ENCODE results near the gene BTBD18. TPM values are rescaled to one million over a fixed set of nuclear protein-coding genes. Genes with fewer than 3 reads are reported as not detected.
"Not testable (repeated sequence)": the region's sequence is repeated elsewhere in the genome, so short reads cannot be mapped to it uniquely, and the experiment has no call there.

BTBD18 gene
- total and polyA plus RNA-seq, 12 donors: not detected

DNA sequence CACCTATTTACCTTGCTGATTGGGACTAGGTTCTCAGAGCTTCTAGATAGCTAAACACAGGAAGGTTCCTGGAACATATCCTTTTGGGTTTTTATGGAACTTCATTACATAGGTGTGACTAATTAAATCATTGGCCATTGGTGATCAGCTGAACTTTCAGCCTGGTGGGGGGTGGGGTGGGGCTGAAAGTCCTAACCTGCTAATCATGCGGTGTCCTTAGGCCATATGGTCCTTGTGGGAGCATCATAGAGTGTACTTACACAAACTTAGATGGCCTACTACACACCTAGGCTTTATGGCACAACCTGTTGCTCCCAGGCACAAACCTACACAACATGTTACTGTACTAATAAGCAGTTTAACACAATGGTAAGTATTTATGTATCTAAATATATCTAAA, 19.0 kb downstream of the BTBD18 start:
- DNase-seq (no peak), ATAC-seq (no peak)
- Histone ChIP-seq H3K36me3 (peaks cover 0 to 29% (median 0%) of the 10 kb centered on the region in 9 donors), H3K4me1 (peaks cover 0 to 19% (median 14%) of the 10 kb centered on the region in 9 donors), H3K4me3 (no peak overlapping the region), H3K9me3 (no peaks in the 10 kb centered on the region), H3K27ac (peak overlapping the region in 1 of 10 donors; percentile 10), H3K27me3 (no peaks in the 10 kb centered on the region)
- no peak for TF ChIP-seq CTCF (IDR thresholded peaks at IDR 0.05)
- 94% methylated on average over 1 of the region's 1 CpG for WGBS, 2 donors
- intact Hi-C loops (cut with DNase I): no loop called here

DNA sequence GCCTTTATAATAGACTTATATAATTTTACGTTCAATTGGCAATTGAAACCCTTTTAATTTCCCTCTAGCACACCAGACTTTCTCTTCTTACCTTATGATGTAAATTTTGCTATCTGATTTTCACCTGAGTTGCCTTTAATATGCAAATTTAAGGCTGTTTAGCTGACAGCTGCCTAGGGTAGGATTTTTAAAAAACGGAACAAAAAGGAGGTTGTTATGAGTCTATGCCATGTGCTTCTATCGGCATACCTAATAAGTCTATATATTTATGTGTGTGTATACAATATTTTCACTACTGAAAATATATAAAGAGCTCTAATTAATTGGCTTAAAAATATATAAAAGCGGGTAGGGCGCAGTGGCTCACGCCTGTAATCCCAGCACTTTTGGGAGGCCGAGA, 22.1 kb downstream of the BTBD18 start:
- no peak overlapping the region for H3K4me3 ChIP-seq
- no peak for TF ChIP-seq CTCF (IDR thresholded peaks at IDR 0.05)
- 95 to 96% methylated on average over 7 of the region's 7 CpGs for WGBS, 2 donors
- ATAC-seq (no peak), DNase-seq (no peak)
- peaks cover 0 to 10% (median 4%) of the 10 kb centered on the region in 9 donors for H3K4me1 ChIP-seq
- no peak overlapping the region for H3K27ac ChIP-seq
- no peaks in the 10 kb centered on the region for H3K9me3 ChIP-seq
- H3K36me3 ChIP-seq: peaks cover 0 to 22% (median 0%) of the 10 kb centered on the region in 9 donors
- intact Hi-C loops (cut with DNase I): no loop called here
- no peaks in the 10 kb centered on the region for H3K27me3 ChIP-seq

- H3K27me3 ChIP-seq: no peaks in the 10 kb centered on the region
- ATAC-seq: no peak
- no peaks in the 10 kb centered on the region for H3K9me3 ChIP-seq
- no peak overlapping the region for H3K27ac ChIP-seq
- TF ChIP-seq CTCF (IDR thresholded peaks at IDR 0.05): no peak
- no peak overlapping the region for H3K4me3 ChIP-seq
- H3K36me3 ChIP-seq: peaks cover 0 to 23% (median 0%) of the 10 kb centered on the region in 9 donors
- 69 to 77% methylated on average over 7 of the region's 7 CpGs for WGBS, 2 donors
- intact Hi-C loops (cut with DNase I): no loop called here
- peaks cover 0 to 10% (median 4%) of the 10 kb centered on the region in 9 donors for H3K4me1 ChIP-seq
- no peak for DNase-seq
Measured at GRCh38 chr11:57728829-57729228, 22.8 kb downstream of the BTBD18 start.

GRCh38 chr11:57727185-57727584, 24.4 kb downstream of the BTBD18 start:
- no peak for TF ChIP-seq CTCF (IDR thresholded peaks at IDR 0.05)
- ATAC-seq (no peak), DNase-seq (no peak)
- intact Hi-C loops (cut with DNase I): no loop called here
- H3K4me3 ChIP-seq: no peak overlapping the region
- no peak overlapping the region for H3K27ac ChIP-seq
- H3K27me3 ChIP-seq: no peaks in the 10 kb centered on the region
- WGBS, 2 donors: 58 to 61% methylated on average over 2 of the region's 2 CpGs
- H3K4me1 ChIP-seq: peaks cover 0 to 9% (median 1%) of the 10 kb centered on the region in 9 donors
- H3K36me3 ChIP-seq: peaks cover 0 to 36% (median 0%) of the 10 kb centered on the region in 9 donors
- H3K9me3 ChIP-seq: no peaks in the 10 kb centered on the region

- Histone ChIP-seq H3K4me1 (peaks cover 7 to 27% (median 26%) of the 10 kb centered on the region in 9 donors), H3K36me3 (peaks cover 0 to 37% (median 0%) of the 10 kb centered on the region in 9 donors)
- 91 to 96% methylated on average over 18 to 28 of the region's 34 CpGs for WGBS, 2 donors
- intact Hi-C loops (cut with DNase I); H3K27ac ChIP-seq; H3K4me3 ChIP-seq; ATAC-seq; H3K9me3 ChIP-seq; DNase-seq; H3K27me3 ChIP-seq: not testable (repeated sequence)
Measured at GRCh38 chr11:57716726-57717125, 34.9 kb downstream of the BTBD18 start.

Measured in heart right ventricle (tissue), 16 donors.